Measurements from ENCODE around the gene PHF21A.

DNA sequence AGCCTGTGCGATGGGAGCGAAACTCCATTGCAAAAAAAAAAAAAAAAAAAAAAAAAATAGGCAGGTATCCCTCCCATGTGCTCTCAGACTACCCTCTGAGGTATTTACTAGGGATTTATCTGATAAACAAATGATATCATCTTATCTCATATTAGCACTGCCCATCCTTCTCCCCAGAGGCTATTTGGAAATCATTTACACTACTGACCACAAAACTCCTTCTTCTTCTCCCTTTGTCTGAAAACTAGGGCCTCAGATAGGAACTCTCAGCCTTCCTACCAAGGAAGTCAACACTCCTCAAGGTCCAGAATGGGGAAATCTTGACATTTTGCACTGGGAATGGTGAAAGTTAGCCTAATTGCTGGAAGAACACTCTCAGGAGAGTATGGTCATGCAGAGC lies 152.4 kb downstream of the PHF21A start:
- TF ChIP-seq CTCF (IDR thresholded peaks at IDR 0.05; ENCODE audit: low read length) (no peak), EZH2 (IDR thresholded peaks at IDR 0.05; ENCODE audit: borderline replicate concordance, low read length) (no peak)

Data from OCI-LY1 (cell line).